Osteoblast (primary cell): ENCODE measurements around the gene ABHD8. TPM values are rescaled to one million over a fixed set of nuclear protein-coding genes. Genes with fewer than 3 reads are reported as not detected.
A peak's percentile ranks its signal among the peaks of the same experiment; 100 is the strongest.

ENCODE experiments used
- DNase-seq: peaks from one replicate; pipeline ENCODE4 v3.0.0; 2011; ENCODE audit warnings: low spot score, mixed read lengths; ENCODE audit not compliant: insufficient read length; ENCODE audit errors: missing footprints
- H2AFZ ChIP-seq: 2 replicates; pipeline ENCODE4 v1.6.0; 2011; ENCODE audit warnings: mild to moderate bottlenecking, low read length
- H3K27ac ChIP-seq: 2 replicates; pipeline ENCODE4 v1.5.1; 2011; ENCODE audit warnings: mild to moderate bottlenecking, low read depth, low read length, moderate library complexity
- H3K27me3 ChIP-seq: 2 replicates; pipeline ENCODE4 v1.6.0; 2012; ENCODE audit warnings: mild to moderate bottlenecking, control low read depth, inconsistent platforms, low read length, moderate library complexity; ENCODE audit not compliant: insufficient read depth
- H3K36me3 ChIP-seq: 2 replicates; pipeline ENCODE4 v1.5.1; 2011; ENCODE audit warnings: mild to moderate bottlenecking, low read length, control low read depth, moderate library complexity; ENCODE audit not compliant: insufficient read depth
- H3K4me1 ChIP-seq: 2 replicates; pipeline ENCODE4 v1.5.1; 2011; ENCODE audit warnings: mild to moderate bottlenecking, low read length, control low read depth, moderate library complexity; ENCODE audit not compliant: insufficient read depth
- H3K4me2 ChIP-seq: 2 replicates; pipeline ENCODE4 v1.6.0; 2011; ENCODE audit warnings: mild to moderate bottlenecking, low read length; ENCODE audit not compliant: insufficient read depth
- H3K4me3 ChIP-seq: fragments of 200-600 bp; sonication (generic); 3 replicates; pipeline ENCODE4 v1.5.1; 2012; ENCODE audit warnings: mild to moderate bottlenecking, low read length, inconsistent platforms; ENCODE audit not compliant: insufficient read depth
- H3K79me2 ChIP-seq: 2 replicates; pipeline ENCODE4 v1.6.0; 2012; ENCODE audit warnings: mild to moderate bottlenecking, low read length, control low read depth, inconsistent platforms; ENCODE audit not compliant: insufficient read depth
- H3K9me3 ChIP-seq: 2 replicates; pipeline ENCODE4 v1.5.1; 2011; ENCODE audit warnings: low read depth, low read length, control low read depth
- H4K20me1 ChIP-seq: 2 replicates; pipeline ENCODE4 v1.6.0; 2012; ENCODE audit warnings: mild to moderate bottlenecking, low read length, control low read depth; ENCODE audit not compliant: insufficient read depth
- CTCF ChIP-seq: IDR thresholded peaks from 2 replicates; pipeline ENCODE4 v1.5.1; 2011; ENCODE audit warnings: mild to moderate bottlenecking, low read depth, low read length, moderate library complexity; ENCODE audit errors: extremely low read depth
- total RNA-seq: library from RNA; depleted of rRNA; stranded (reverse); fragments of >200 nt; gene quantifications from 2 replicates; pipeline ENCODE4 v1.2.3, GENCODE V29; 2012

ABHD8 gene
- total RNA-seq, 1 donor = 14.8 TPM

- Histone ChIP-seq H3K79me2 (no peaks in the 10 kb centered on the region), H3K4me2 (peak overlapping the region; percentile 75), H2AFZ (peak overlapping the region; percentile 93), H3K4me1 (peaks cover 10% of the 10 kb centered on the region), H4K20me1 (no peaks in the 10 kb centered on the region), H3K4me3 (peak overlapping the region; percentile 63), H3K9me3 (no peaks in the 10 kb centered on the region), H3K36me3 (no peaks in the 10 kb centered on the region), H3K27me3 (peaks cover 6% of the 10 kb centered on the region), H3K27ac (no peak overlapping the region)
- peak; percentile 92 for DNase-seq
- no peak for TF ChIP-seq CTCF
Observed at GRCh38 chr19:17348700-17349099, 45.5 kb upstream of the ABHD8 start.

DNA sequence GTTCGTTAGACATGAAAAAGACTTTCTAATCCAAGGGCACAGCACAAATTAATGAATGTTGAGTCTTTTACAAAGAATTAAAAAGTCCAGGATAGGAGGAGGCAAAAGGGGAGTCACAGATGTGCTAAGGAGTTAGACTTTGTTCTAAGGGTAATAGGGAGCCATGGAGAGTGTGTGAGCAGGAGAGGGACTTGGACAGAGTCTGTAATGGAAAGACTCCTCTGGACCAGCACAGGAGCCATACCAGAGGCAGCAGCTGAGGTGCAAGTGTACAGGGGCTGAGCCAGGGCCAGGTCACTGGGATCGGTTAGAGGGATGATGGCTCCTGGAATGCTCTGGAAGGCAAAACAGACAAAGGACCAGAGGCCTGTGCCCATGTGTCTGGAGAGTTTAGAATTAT is 44.7 kb upstream of the ABHD8 start:
- H3K4me3 ChIP-seq = no peak overlapping the region
- H3K79me2 ChIP-seq = no peaks in the 10 kb centered on the region
- peaks cover 6% of the 10 kb centered on the region for H3K27me3 ChIP-seq
- no peak for TF ChIP-seq CTCF
- no peak overlapping the region for H2AFZ ChIP-seq
- H4K20me1 ChIP-seq = no peaks in the 10 kb centered on the region
- DNase-seq = peak; percentile 35
- no peaks in the 10 kb centered on the region for H3K9me3 ChIP-seq
- peaks cover 10% of the 10 kb centered on the region for H3K4me1 ChIP-seq
- no peaks in the 10 kb centered on the region for H3K36me3 ChIP-seq
- no peak overlapping the region for H3K27ac ChIP-seq
- no peak overlapping the region for H3K4me2 ChIP-seq

DNA sequence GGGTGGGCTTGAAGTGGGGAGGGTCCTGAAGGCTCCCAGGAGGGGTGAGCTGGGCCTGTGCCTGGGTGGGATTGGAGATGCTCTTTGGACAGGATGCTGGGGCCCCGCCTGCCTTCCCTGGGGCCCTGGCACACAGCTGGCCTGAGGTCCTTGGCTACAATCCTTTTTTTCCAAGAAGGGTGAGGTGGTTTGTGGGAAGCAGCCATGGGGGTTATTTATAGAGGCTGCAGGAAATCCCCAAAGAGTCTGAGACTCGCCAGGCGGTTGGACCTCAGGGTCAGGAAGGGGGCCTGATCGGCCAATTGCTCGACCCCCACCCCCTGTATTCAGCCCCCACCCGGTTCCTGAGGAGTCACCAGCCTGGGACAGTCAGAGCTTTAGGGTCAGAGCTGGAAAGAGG is 44.1 kb upstream of the ABHD8 start:
- H3K4me3 ChIP-seq = no peak overlapping the region
- peaks cover 6% of the 10 kb centered on the region for H3K27me3 ChIP-seq
- TF ChIP-seq CTCF = no peak
- H3K4me2 ChIP-seq = no peak overlapping the region
- H3K36me3 ChIP-seq = no peaks in the 10 kb centered on the region
- peaks cover 10% of the 10 kb centered on the region for H3K4me1 ChIP-seq
- no peaks in the 10 kb centered on the region for H3K79me2 ChIP-seq
- no peak overlapping the region for H2AFZ ChIP-seq
- H3K27ac ChIP-seq = no peak overlapping the region
- peak; percentile 86 for DNase-seq
- H4K20me1 ChIP-seq = no peaks in the 10 kb centered on the region
- no peaks in the 10 kb centered on the region for H3K9me3 ChIP-seq

- Histone ChIP-seq H3K36me3 (no peaks in the 10 kb centered on the region), H3K4me3 (no peak overlapping the region), H3K9me3 (no peaks in the 10 kb centered on the region), H3K4me1 (peaks cover 10% of the 10 kb centered on the region), H2AFZ (no peak overlapping the region), H3K79me2 (no peaks in the 10 kb centered on the region), H3K27ac (no peak overlapping the region), H3K27me3 (peaks cover 6% of the 10 kb centered on the region), H3K4me2 (no peak overlapping the region), H4K20me1 (no peaks in the 10 kb centered on the region)
- DNase-seq = peak; percentile 97
- peak; percentile 81 for TF ChIP-seq CTCF
Observed at GRCh38 chr19:17346109-17346671, 43.0 kb upstream of the ABHD8 start.
